Activated CD8-positive, alpha-beta memory T cell treated with anti-CD3 and anti-CD28 coated beads, Interleukin-2, amount 10 ng/mL, durations not matched to agents 7 days and 5 days (primary cell): ENCODE results near the gene EXOC6. TPM values are rescaled to one million over a fixed set of nuclear protein-coding genes. Genes with fewer than 3 reads are reported as not detected.
A peak's percentile ranks its signal among the peaks of the same experiment; 100 is the strongest.

Source experiments
- ATAC-seq: fragments of 150-1000 bp; cut with Tn5 transposase; one replicate; pipeline ENCODE4 v1.10.0; 2021; ENCODE audit warnings: moderate library complexity
- CTCF ChIA-PET: fragments of 350-600 bp; sonication (Branson Sonifier 250); formaldehyde crosslinking; loops from one replicate; lab custom pipeline; 2021; ENCODE audit warnings: antibody characterized with exemption; lab: Charles Lee
- DNase-seq: peaks from one replicate; pipeline ENCODE4 v3.0.0-alpha.2; 2020
- H3K27ac Mint-ChIP-seq: one replicate; pipeline ENCODE4 v1.8.0; 2021; ENCODE audit warnings: mild to moderate bottlenecking, mixed read lengths
- H3K27me3 Mint-ChIP-seq: one replicate; pipeline ENCODE4 v1.8.0; 2021; ENCODE audit warnings: mixed read lengths
- H3K36me3 Mint-ChIP-seq: one replicate; pipeline ENCODE4 v1.8.0; 2021; ENCODE audit warnings: mild to moderate bottlenecking, mixed read lengths
- H3K4me1 Mint-ChIP-seq: one replicate; pipeline ENCODE4 v1.8.0; 2021; ENCODE audit warnings: mixed read lengths
- H3K4me3 Mint-ChIP-seq: one replicate; pipeline ENCODE4 v1.8.0; 2021; ENCODE audit warnings: mild to moderate bottlenecking, moderate library complexity, mixed read lengths
- H3K9me3 Mint-ChIP-seq: one replicate; pipeline ENCODE4 v1.8.0; 2022; ENCODE audit warnings: low read depth, mixed read lengths
- total RNA-seq, 2 experiments: library from RNA; stranded (reverse); gene quantifications; one replicate each; pipeline ENCODE4 v1.2.3, GENCODE V29; 2021

EXOC6 gene
- total RNA-seq, 2 experiments from 2014 or later: 11.9 to 12.1 TPM

DNA sequence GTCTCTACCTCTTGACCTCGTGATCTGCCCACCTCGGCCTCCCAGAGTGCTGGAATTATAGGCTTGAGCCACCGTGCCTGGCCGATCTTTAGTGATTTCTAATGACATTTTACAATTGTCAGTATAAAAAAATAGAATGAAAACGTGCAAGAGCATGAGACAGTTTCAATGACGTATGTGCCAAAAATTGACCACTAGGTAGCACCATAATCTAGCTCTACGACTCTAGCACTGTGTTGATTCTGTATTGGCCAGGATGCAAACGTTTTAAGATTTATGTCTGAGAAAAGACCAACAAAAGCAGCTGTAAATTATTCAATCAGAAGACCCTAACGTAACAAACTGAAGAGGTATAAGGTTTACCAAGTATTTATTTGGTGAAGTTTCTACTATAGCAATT, 25.4 kb upstream of the EXOC6 start:
- ATAC-seq (no peak), DNase-seq (no peak)
- H3K27me3 Mint-ChIP-seq: no peaks in the 10 kb centered on the region
- H3K4me1 Mint-ChIP-seq: peaks cover 8% of the 10 kb centered on the region
- no peaks in the 10 kb centered on the region for H3K9me3 Mint-ChIP-seq
- no peaks in the 10 kb centered on the region for H3K36me3 Mint-ChIP-seq
- no peak overlapping the region for H3K27ac Mint-ChIP-seq
- CTCF ChIA-PET: interaction anchor here (1.4 kb wide), 1 partner anchor 20 kb away, joined by 4 read pairs; no protein-coding TSS in a partner anchor
- H3K4me3 Mint-ChIP-seq: no peak overlapping the region

- Mint-ChIP-seq H3K4me3 (no peak overlapping the region), H3K36me3 (no peaks in the 10 kb centered on the region), H3K9me3 (no peaks in the 10 kb centered on the region), H3K4me1 (peaks cover 15% of the 10 kb centered on the region), H3K27ac (no peak overlapping the region), H3K27me3 (no peaks in the 10 kb centered on the region)
- ATAC-seq: no peak
- no peak for DNase-seq
- CTCF ChIA-PET: no interaction called here
These were observed 22.3 kb upstream of the EXOC6 start for GRCh38 chr10:92826061-92826460.

GRCh38 chr10:92826504-92826903, 21.8 kb upstream of the EXOC6 start:
- Mint-ChIP-seq H3K9me3 (no peaks in the 10 kb centered on the region), H3K4me1 (peaks cover 16% of the 10 kb centered on the region), H3K27ac (no peak overlapping the region), H3K27me3 (no peaks in the 10 kb centered on the region), H3K4me3 (no peak overlapping the region), H3K36me3 (no peaks in the 10 kb centered on the region)
- DNase-seq (no peak), ATAC-seq (no peak)
- CTCF ChIA-PET: no interaction called here

DNA sequence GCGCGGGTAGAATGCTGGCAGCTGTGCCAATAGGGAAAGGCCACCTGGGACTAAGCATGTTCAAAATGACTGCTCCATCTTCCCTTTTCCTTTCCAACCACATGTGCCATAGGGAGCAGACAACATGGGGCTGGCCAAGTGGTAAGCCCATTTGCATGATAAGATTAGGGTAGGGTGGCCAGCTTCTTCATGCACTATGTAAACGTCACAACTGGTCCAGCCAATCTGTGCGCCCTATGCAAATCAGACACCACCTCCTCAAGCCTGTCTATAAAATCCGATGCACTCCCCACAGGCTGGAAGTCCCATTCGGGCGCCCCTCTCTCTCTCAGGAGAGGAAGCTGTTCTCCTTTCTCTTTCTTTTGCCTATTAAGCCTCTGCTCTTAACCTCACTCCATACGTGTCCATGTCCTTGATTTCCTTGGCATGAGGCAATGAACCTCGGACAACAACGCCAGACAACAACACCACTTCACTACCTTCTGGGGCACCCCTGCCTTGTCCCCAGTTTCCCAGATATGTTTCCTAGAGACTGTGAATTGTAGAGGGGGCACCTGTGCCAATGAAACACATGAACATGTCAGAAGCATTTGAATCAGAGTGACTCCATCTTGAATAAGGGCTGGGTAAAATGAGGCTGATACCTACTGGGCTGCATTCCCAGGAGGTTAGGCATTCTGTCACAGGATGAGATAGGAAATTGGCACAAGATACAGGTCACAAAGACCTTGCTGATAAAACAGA, 19.1 kb upstream of the EXOC6 start:
- Mint-ChIP-seq H3K27ac (no peak overlapping the region), H3K4me1 (peaks cover 19% of the 10 kb centered on the region), H3K4me3 (no peak overlapping the region)

GRCh38 chr10:92829786-92830377, 18.4 kb upstream of the EXOC6 start:
- DNase-seq (no peak), ATAC-seq (no peak)
- Mint-ChIP-seq H3K4me3 (no peak overlapping the region), H3K27ac (no peak overlapping the region), H3K4me1 (peaks cover 19% of the 10 kb centered on the region), H3K9me3 (no peaks in the 10 kb centered on the region), H3K27me3 (no peaks in the 10 kb centered on the region), H3K36me3 (no peaks in the 10 kb centered on the region)
- CTCF ChIA-PET: no interaction called here

More for the DNA sequence above, 19.1 kb upstream of the EXOC6 start:
- DNase-seq: no peak
- Mint-ChIP-seq H3K27me3 (no peaks in the 10 kb centered on the region), H3K9me3 (no peaks in the 10 kb centered on the region), H3K36me3 (no peaks in the 10 kb centered on the region)
- no peak for ATAC-seq
- CTCF ChIA-PET: no interaction called here

DNA sequence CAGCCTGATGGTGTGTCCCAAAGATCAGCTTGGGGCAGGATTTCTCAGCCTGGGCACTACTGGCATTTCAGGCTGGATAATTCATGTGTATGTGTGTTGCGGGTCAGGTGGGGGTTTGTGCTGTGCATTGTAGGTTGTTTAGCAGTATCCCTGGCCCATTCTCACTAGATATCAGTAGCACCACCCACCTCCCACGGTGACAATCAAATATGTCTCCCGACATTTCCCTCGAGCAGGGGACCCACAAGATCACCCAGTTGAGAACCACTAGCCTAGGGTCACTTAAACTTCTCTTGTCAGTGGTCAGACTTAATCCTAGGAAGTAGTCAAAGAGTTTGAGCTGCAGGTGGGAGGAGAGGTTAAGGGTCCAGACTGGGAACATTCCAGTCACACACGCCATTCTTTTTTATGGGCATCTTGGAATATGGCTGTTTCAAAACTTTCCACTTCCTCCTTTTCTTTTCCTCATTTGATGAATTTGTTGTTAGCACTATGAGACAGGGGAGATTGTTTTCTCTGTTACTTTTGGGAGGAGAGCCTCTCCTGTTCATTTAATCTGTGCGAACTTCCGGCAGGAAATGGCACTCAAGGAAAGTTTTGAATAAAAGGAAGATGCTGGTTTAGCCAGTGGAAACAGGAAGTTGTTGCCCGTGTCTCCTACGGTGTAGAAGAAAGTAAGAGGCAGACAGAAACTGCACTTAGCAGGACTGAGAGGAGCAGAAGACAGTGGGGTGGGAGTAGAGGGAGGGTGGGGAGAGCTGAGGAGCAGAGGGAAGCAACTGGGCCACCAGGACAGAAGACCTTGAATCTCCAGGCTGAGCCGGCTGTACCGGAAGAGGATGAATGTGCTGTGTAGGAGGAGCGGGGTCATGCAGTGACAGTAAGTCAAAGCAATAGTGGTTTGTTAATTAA, 17.6 kb upstream of the EXOC6 start:
- H3K9me3 Mint-ChIP-seq: no peaks in the 10 kb centered on the region
- ATAC-seq (peak; percentile 71), DNase-seq (no peak)
- CTCF ChIA-PET: no interaction called here
- no peaks in the 10 kb centered on the region for H3K27me3 Mint-ChIP-seq
- peak overlapping the region; percentile 63 for H3K4me3 Mint-ChIP-seq
- peaks cover 19% of the 10 kb centered on the region for H3K4me1 Mint-ChIP-seq
- H3K36me3 Mint-ChIP-seq: no peaks in the 10 kb centered on the region
- peak overlapping the region; percentile 69 for H3K27ac Mint-ChIP-seq

GRCh38 chr10:92832121-92832520, 16.2 kb upstream of the EXOC6 start:
- Mint-ChIP-seq H3K4me3 (no peak overlapping the region), H3K27me3 (no peaks in the 10 kb centered on the region), H3K4me1 (peaks cover 17% of the 10 kb centered on the region), H3K36me3 (no peaks in the 10 kb centered on the region), H3K27ac (no peak overlapping the region), H3K9me3 (no peaks in the 10 kb centered on the region)
- no peak for ATAC-seq
- DNase-seq: no peak
- CTCF ChIA-PET: interaction anchor here (4.0 kb wide), 1 partner anchor 11 kb away, joined by 19 read pairs; no protein-coding TSS in a partner anchor

DNA sequence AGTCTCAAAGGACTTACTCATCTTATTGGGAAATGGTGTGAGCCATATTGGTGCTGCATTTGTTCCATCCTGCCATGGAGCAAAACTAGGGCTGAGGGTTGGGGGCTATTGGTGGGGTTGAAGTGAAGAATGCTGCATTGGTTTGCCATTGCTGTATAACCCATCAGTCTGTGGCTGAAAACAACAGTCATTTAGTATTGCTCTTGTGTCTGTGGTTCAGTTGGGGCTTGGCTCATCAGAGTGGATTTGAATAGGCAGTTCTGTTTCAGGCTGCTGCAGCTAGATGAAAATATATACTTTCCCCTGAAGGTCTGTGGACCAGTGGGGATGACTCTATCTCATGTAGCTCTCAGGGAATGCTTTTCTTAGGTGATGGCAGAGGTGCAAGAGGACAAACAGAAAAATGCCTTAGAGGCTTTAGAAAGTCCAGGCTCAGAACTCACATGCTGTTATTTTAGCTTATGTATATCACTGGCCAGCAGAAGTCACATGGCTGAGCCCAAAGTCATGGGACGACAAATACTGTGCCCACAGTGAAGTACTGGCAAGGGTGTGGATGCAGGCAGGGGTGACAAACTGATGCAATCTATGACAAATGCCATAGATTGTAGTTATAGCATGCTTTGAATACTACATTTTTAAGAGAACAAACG, 15.2 kb upstream of the EXOC6 start:
- no peak for DNase-seq
- no peaks in the 10 kb centered on the region for H3K27me3 Mint-ChIP-seq
- peak; percentile 27 for ATAC-seq
- H3K36me3 Mint-ChIP-seq: no peaks in the 10 kb centered on the region
- H3K4me1 Mint-ChIP-seq: peaks cover 20% of the 10 kb centered on the region
- CTCF ChIA-PET: interaction anchor here (4.0 kb wide), 1 partner anchor 10 kb away, joined by 19 read pairs; no protein-coding TSS in a partner anchor
- no peak overlapping the region for H3K4me3 Mint-ChIP-seq
- H3K27ac Mint-ChIP-seq: no peak overlapping the region
- no peaks in the 10 kb centered on the region for H3K9me3 Mint-ChIP-seq

- no peak for DNase-seq
These were observed 14.0 kb upstream of the EXOC6 start for GRCh38 chr10:92834331-92834730.

GRCh38 chr10:92834986-92835385, 13.3 kb upstream of the EXOC6 start:
- Mint-ChIP-seq H3K27me3 (no peaks in the 10 kb centered on the region), H3K27ac (no peak overlapping the region), H3K36me3 (no peaks in the 10 kb centered on the region), H3K4me3 (no peak overlapping the region), H3K4me1 (peaks cover 20% of the 10 kb centered on the region), H3K9me3 (no peaks in the 10 kb centered on the region)
- DNase-seq: no peak
- CTCF ChIA-PET: interaction anchor here (1.0 to 4.0 kb wide), 3 partner anchors 8 to 13 kb away, joined by 4 to 19 read pairs (median 5); partner anchors contain the start of gene EXOC6
- no peak for ATAC-seq

More at GRCh38 chr10:92834331-92834730, 14.0 kb upstream of the EXOC6 start:
- CTCF ChIA-PET: interaction anchor here (1.2 to 4.0 kb wide), 2 partner anchors 9 to 12 kb away, joined by 5 to 19 read pairs; no protein-coding TSS in a partner anchor
- no peaks in the 10 kb centered on the region for H3K36me3 Mint-ChIP-seq
- no peaks in the 10 kb centered on the region for H3K27me3 Mint-ChIP-seq
- H3K9me3 Mint-ChIP-seq: no peaks in the 10 kb centered on the region
- H3K4me1 Mint-ChIP-seq: peaks cover 20% of the 10 kb centered on the region
- H3K27ac Mint-ChIP-seq: no peak overlapping the region
- no peak for ATAC-seq
- H3K4me3 Mint-ChIP-seq: no peak overlapping the region

GRCh38 chr10:92837456-92837855, 10.9 kb upstream of the EXOC6 start:
- CTCF ChIA-PET: interaction anchor here (0.9 to 2.5 kb wide), 5 partner anchors 9 to 39 kb away, joined by 3 to 11 read pairs (median 3); no protein-coding TSS in a partner anchor
- Mint-ChIP-seq H3K9me3 (no peaks in the 10 kb centered on the region), H3K27ac (no peak overlapping the region), H3K4me1 (peaks cover 8% of the 10 kb centered on the region), H3K36me3 (no peaks in the 10 kb centered on the region), H3K27me3 (no peaks in the 10 kb centered on the region), H3K4me3 (no peak overlapping the region)
- DNase-seq (no peak), ATAC-seq (no peak)

DNA sequence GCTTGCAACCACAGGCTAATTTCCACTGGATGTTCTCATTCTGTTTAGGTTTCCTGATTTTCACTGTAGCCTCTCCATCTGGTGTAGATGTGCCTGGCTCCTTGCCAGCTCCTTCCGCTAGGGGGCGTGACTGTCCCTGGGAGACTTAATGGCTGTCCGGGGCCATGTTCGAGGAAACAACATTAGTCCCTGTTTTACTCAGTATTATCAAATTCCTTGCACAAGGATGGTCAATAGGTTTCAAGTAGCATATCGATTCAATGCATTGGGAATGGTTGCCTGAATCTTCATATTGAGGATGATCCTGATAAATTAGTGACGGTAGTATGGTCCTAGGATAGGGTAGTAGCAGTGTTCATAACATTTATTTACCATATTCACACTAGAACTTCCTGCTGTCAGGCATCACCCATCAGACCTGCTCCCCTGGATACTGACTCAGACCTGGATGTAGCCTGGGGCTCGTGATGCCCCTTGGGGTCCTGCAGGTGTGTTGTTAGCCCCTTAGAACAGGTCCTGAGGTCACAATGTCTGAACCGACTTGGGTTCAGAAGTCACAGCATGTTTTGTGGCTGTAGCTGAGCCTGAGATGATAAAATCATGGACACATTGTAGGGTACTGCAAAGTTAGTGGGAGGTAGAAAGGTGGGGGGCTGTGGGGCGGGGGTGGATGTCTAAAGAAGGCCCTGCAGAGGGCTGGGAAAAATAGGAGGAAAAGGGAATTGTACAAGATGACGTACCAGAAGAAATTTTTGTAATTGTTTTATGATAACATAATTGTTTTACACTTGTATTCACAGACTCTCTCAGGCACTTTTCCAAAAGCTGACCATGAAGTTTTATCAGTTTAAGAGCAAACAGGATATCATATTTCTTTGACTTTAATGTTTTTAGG, 8.9 kb upstream of the EXOC6 start:
- no peak overlapping the region for H3K27ac Mint-ChIP-seq
- ATAC-seq (no peak), DNase-seq (peak; percentile 55)
- CTCF ChIA-PET: interaction anchor here (0.9 to 2.5 kb wide), 5 partner anchors 7 to 53 kb away, joined by 3 to 11 read pairs (median 6); partner anchors contain the start of gene EXOC6
- no peaks in the 10 kb centered on the region for H3K9me3 Mint-ChIP-seq
- peaks cover 8% of the 10 kb centered on the region for H3K4me1 Mint-ChIP-seq
- no peak overlapping the region for H3K4me3 Mint-ChIP-seq
- H3K36me3 Mint-ChIP-seq: no peaks in the 10 kb centered on the region
- H3K27me3 Mint-ChIP-seq: no peaks in the 10 kb centered on the region
